Measurements from ENCODE around the gene COL2A1. TPM values are rescaled to one million over a fixed set of nuclear protein-coding genes. Genes with fewer than 3 reads are reported as not detected.

The COL2A1 gene
- total RNA-seq, 3 donors from 2014 or later (not counting 1 experiment from before 2014, with no cell fraction given) = not detected

- H3K4me1 Mint-ChIP-seq = peaks cover 0 to 7% of the 10 kb centered on the region in 2 donors
- WGBS (ENCODE audit: insufficient coverage) = 56% methylated on average over 3 of the region's 3 CpGs
- DNase-seq (no peak), ATAC-seq (no peak)
- Histone ChIP-seq H3K27ac (ENCODE audit: low read length) (no peak overlapping the region), H3K27me3 (ENCODE audit: control insufficient read depth, insufficient read depth, low read length) (peaks cover 35% of the 10 kb centered on the region), H3K4me1 (ENCODE audit: control insufficient read depth, insufficient read depth, low read length) (peaks cover 14% of the 10 kb centered on the region), H3K36me3 (ENCODE audit: control insufficient read depth, insufficient read depth, low read length) (no peaks in the 10 kb centered on the region), H3K4me3 (ENCODE audit: low read length) (no peak overlapping the region), H3K9me3 (ENCODE audit: control insufficient read depth, insufficient read depth, low read length) (no peaks in the 10 kb centered on the region)
- no peak for TF ChIP-seq CTCF (IDR thresholded peaks at IDR 0.05)
- peaks cover 65 to 73% of the 10 kb centered on the region in 2 donors for H3K27me3 Mint-ChIP-seq (ENCODE audit: low read depth in 2 of 2)
- no peak overlapping the region for H3K4me3 Mint-ChIP-seq
- H3K9me3 Mint-ChIP-seq = no peaks in the 10 kb centered on the region
- no peaks in the 10 kb centered on the region for H3K36me3 Mint-ChIP-seq
- intact Hi-C loops (cut with micrococcal nuclease) = no loop called here
- no peak overlapping the region for H3K27ac Mint-ChIP-seq
Measured at GRCh38 chr12:47997321-47997720, 7.0 kb downstream of the COL2A1 start.

GRCh38 chr12:47995981-47996401 is 8.3 kb downstream of the COL2A1 start:
- Mint-ChIP-seq H3K27me3 (ENCODE audit: low read depth in 2 of 2) (peaks cover 54 to 61% of the 10 kb centered on the region in 2 donors), H3K27ac (no peak overlapping the region), H3K9me3 (no peaks in the 10 kb centered on the region), H3K36me3 (no peaks in the 10 kb centered on the region), H3K4me1 (peaks cover under 1% of the 10 kb centered on the region in 2 donors), H3K4me3 (no peak overlapping the region)
- H3K4me1 ChIP-seq (ENCODE audit: control insufficient read depth, insufficient read depth, low read length) = peaks cover 6% of the 10 kb centered on the region
- no peaks in the 10 kb centered on the region for H3K36me3 ChIP-seq (ENCODE audit: control insufficient read depth, insufficient read depth, low read length)
- H3K27ac ChIP-seq (ENCODE audit: low read length) = no peak overlapping the region
- no peak for TF ChIP-seq CTCF (IDR thresholded peaks at IDR 0.05)
- DNase-seq (no peak), ATAC-seq (no peak)
- no peak overlapping the region for H3K4me3 ChIP-seq (ENCODE audit: low read length)
- H3K9me3 ChIP-seq (ENCODE audit: control insufficient read depth, insufficient read depth, low read length) = no peaks in the 10 kb centered on the region
- 92% methylated on average over 4 of the region's 4 CpGs for WGBS (ENCODE audit: insufficient coverage)
- H3K27me3 ChIP-seq (ENCODE audit: control insufficient read depth, insufficient read depth, low read length) = peaks cover 26% of the 10 kb centered on the region
- intact Hi-C loops (cut with micrococcal nuclease) = no loop called here

- Histone ChIP-seq H3K4me3 (ENCODE audit: low read length) (no peak overlapping the region), H3K4me1 (ENCODE audit: control insufficient read depth, insufficient read depth, low read length) (peaks cover 23% of the 10 kb centered on the region), H3K27ac (ENCODE audit: low read length) (no peak overlapping the region), H3K27me3 (ENCODE audit: control insufficient read depth, insufficient read depth, low read length) (peaks cover 11% of the 10 kb centered on the region), H3K9me3 (ENCODE audit: control insufficient read depth, insufficient read depth, low read length) (no peaks in the 10 kb centered on the region), H3K36me3 (ENCODE audit: control insufficient read depth, insufficient read depth, low read length) (no peaks in the 10 kb centered on the region)
- DNase-seq = no peak
- H3K36me3 Mint-ChIP-seq = no peaks in the 10 kb centered on the region
- no peak overlapping the region for H3K4me3 Mint-ChIP-seq
- no peaks in the 10 kb centered on the region for H3K9me3 Mint-ChIP-seq
- ATAC-seq = no peak
- H3K27ac Mint-ChIP-seq = no peak overlapping the region
- no peak for TF ChIP-seq CTCF (IDR thresholded peaks at IDR 0.05)
- peaks cover 16 to 18% of the 10 kb centered on the region in 2 donors for H3K4me1 Mint-ChIP-seq
- H3K27me3 Mint-ChIP-seq (ENCODE audit: low read depth in 2 of 2) = peaks cover 36 to 44% of the 10 kb centered on the region in 2 donors
- intact Hi-C loops (cut with micrococcal nuclease) = no loop called here
- 94% methylated on average over 5 of the region's 5 CpGs for WGBS (ENCODE audit: insufficient coverage)
Measured at GRCh38 chr12:47993491-47993890, 10.8 kb downstream of the COL2A1 start.

DNA sequence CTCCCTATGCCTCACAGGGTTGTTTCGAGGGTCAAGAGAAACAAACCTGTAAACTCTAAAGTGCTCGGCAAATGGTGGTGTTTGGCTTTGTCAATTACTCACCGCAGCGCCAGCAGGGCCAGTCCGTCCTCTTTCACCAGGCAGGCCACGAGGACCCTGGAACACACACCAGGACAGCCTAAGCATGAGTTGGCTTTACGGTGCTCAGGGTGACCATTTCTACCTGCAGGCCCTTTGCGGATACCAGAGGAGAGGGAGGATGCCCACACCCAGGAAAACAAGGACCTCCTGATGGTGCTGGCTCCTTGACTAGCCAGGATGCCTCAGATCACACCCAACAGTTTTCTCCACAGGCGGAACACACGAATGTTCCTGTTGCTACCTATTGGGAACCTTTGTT is 11.5 kb downstream of the COL2A1 start:
- no peaks in the 10 kb centered on the region for H3K9me3 ChIP-seq (ENCODE audit: control insufficient read depth, insufficient read depth, low read length)
- no peak overlapping the region for H3K27ac ChIP-seq (ENCODE audit: low read length)
- H3K36me3 Mint-ChIP-seq = no peaks in the 10 kb centered on the region
- H3K27me3 Mint-ChIP-seq (ENCODE audit: low read depth in 2 of 2) = peaks cover 29 to 44% of the 10 kb centered on the region in 2 donors
- H3K4me3 ChIP-seq (ENCODE audit: low read length) = no peak overlapping the region
- intact Hi-C loops (cut with micrococcal nuclease) = no loop called here
- TF ChIP-seq CTCF (IDR thresholded peaks at IDR 0.05) = no peak
- H3K27me3 ChIP-seq (ENCODE audit: control insufficient read depth, insufficient read depth, low read length) = peaks cover 10% of the 10 kb centered on the region
- H3K4me1 Mint-ChIP-seq = peaks cover 16 to 18% of the 10 kb centered on the region in 2 donors
- DNase-seq (no peak), ATAC-seq (no peak)
- no peak overlapping the region for H3K4me3 Mint-ChIP-seq
- no peaks in the 10 kb centered on the region for H3K9me3 Mint-ChIP-seq
- H3K4me1 ChIP-seq (ENCODE audit: control insufficient read depth, insufficient read depth, low read length) = peaks cover 23% of the 10 kb centered on the region
- no peak overlapping the region for H3K27ac Mint-ChIP-seq
- H3K36me3 ChIP-seq (ENCODE audit: control insufficient read depth, insufficient read depth, low read length) = no peaks in the 10 kb centered on the region
- 95% methylated on average over 10 of the region's 10 CpGs for WGBS (ENCODE audit: insufficient coverage)
